ENCODE data around the gene SCAPER.

The SCAPER gene

GRCh38 chr15:76667943-76668715, 237.0 kb downstream of the SCAPER start:
- DNase-seq, result no peak

GRCh38 chr15:76664895-76665294, 240.2 kb downstream of the SCAPER start:
- DNase-seq, result no peak

GRCh38 chr15:76664411-76664810, 240.7 kb downstream of the SCAPER start:
- DNase-seq, result no peak

- no peak for DNase-seq
These were observed 241.6 kb downstream of the SCAPER start for GRCh38 chr15:76663529-76663928.

GRCh38 chr15:76648732-76649444, 256.3 kb downstream of the SCAPER start:
- DNase-seq, result no peak

GRCh38 chr15:76647612-76648011, 257.5 kb downstream of the SCAPER start:
- no peak for DNase-seq

- DNase-seq, result no peak
These were observed 260.5 kb downstream of the SCAPER start for GRCh38 chr15:76644646-76645045.

- DNase-seq, result no peak
These were observed 262.5 kb downstream of the SCAPER start for GRCh38 chr15:76642671-76643070.

GRCh38 chr15:76637166-76637565, 268.0 kb downstream of the SCAPER start:
- no peak for DNase-seq

GRCh38 chr15:76636059-76636458, 269.1 kb downstream of the SCAPER start:
- DNase-seq, result no peak

- DNase-seq, result no peak
These were observed 278.5 kb downstream of the SCAPER start for GRCh38 chr15:76626611-76627010.

- no peak for DNase-seq
These were observed 279.9 kb downstream of the SCAPER start for GRCh38 chr15:76625267-76625666.

- DNase-seq, result no peak
These were observed 290.4 kb downstream of the SCAPER start for GRCh38 chr15:76614725-76615124.

GRCh38 chr15:76588811-76589747, 316.1 kb downstream of the SCAPER start:
- no peak for DNase-seq

- DNase-seq, result no peak
These were observed 319.6 kb downstream of the SCAPER start for GRCh38 chr15:76585576-76585897.

GRCh38 chr15:76584868-76585575, 320.1 kb downstream of the SCAPER start:
- DNase-seq, result no peak

GRCh38 chr15:76582550-76582949, 322.6 kb downstream of the SCAPER start:
- DNase-seq, result no peak

- DNase-seq, result no peak
These were observed 327.1 kb downstream of the SCAPER start for GRCh38 chr15:76577879-76578512.

- DNase-seq, result no peak
These were observed 328.4 kb downstream of the SCAPER start for GRCh38 chr15:76576523-76577279.

- DNase-seq, result no peak
These were observed 329.5 kb downstream of the SCAPER start for GRCh38 chr15:76575679-76576078.

- DNase-seq, result no peak
These were observed 329.9 kb downstream of the SCAPER start for GRCh38 chr15:76575274-76575673.

- DNase-seq, result no peak
These were observed 332.2 kb downstream of the SCAPER start for GRCh38 chr15:76572983-76573314.

Data from NCI-H2107 (cell line).